ENCODE results near the gene IL15RA. TPM values are rescaled to one million over a fixed set of nuclear protein-coding genes. Genes with fewer than 3 reads are reported as not detected.
"Not testable (repeated sequence)": the region's sequence is repeated elsewhere in the genome, so short reads cannot be mapped to it uniquely, and the experiment has no call there.

Gene IL15RA
- total RNA-seq, 1 experiment from 2014 or later, result 0.79 TPM

GRCh38 chr10:5946419-5946775, 30.9 kb downstream of the IL15RA start:
- in situ Hi-C loops (cut with HindIII; ENCODE audit: low pct_unique_long_range_greater_than_20kb, low sequenced_read_pairs); DNase-seq (ENCODE audit: low read depth, low spot score): not testable (repeated sequence)

GRCh38 chr10:5945561-5946418, 31.6 kb downstream of the IL15RA start:
- in situ Hi-C loops (cut with HindIII; ENCODE audit: low pct_unique_long_range_greater_than_20kb, low sequenced_read_pairs), result no loop called here
- no peak for DNase-seq (ENCODE audit: low read depth, low spot score)

- in situ Hi-C loops (cut with HindIII; ENCODE audit: low pct_unique_long_range_greater_than_20kb, low sequenced_read_pairs), result no loop called here
- no peak for DNase-seq (ENCODE audit: low read depth, low spot score)
Measured at GRCh38 chr10:5945190-5945509, 32.2 kb downstream of the IL15RA start.

- in situ Hi-C loops (cut with HindIII; ENCODE audit: low pct_unique_long_range_greater_than_20kb, low sequenced_read_pairs), result no loop called here
- DNase-seq (ENCODE audit: low read depth, low spot score), result no peak
Measured at GRCh38 chr10:5944389-5945189, 32.8 kb downstream of the IL15RA start.

GRCh38 chr10:5943536-5943935, 33.8 kb downstream of the IL15RA start:
- in situ Hi-C loops (cut with HindIII; ENCODE audit: low pct_unique_long_range_greater_than_20kb, low sequenced_read_pairs), result no loop called here
- DNase-seq (ENCODE audit: low read depth, low spot score), result no peak

GRCh38 chr10:5942474-5942873, 34.9 kb downstream of the IL15RA start:
- in situ Hi-C loops (cut with HindIII; ENCODE audit: low pct_unique_long_range_greater_than_20kb, low sequenced_read_pairs), result no loop called here
- DNase-seq (ENCODE audit: low read depth, low spot score), result no peak

- DNase-seq (ENCODE audit: low read depth, low spot score), result no peak
- in situ Hi-C loops (cut with HindIII; ENCODE audit: low pct_unique_long_range_greater_than_20kb, low sequenced_read_pairs), result no loop called here
Measured at GRCh38 chr10:5942001-5942400, 35.3 kb downstream of the IL15RA start.

- in situ Hi-C loops (cut with HindIII; ENCODE audit: low pct_unique_long_range_greater_than_20kb, low sequenced_read_pairs), result no loop called here
- DNase-seq (ENCODE audit: low read depth, low spot score), result no peak
Measured at GRCh38 chr10:5941579-5941978, 35.8 kb downstream of the IL15RA start.

GRCh38 chr10:5940807-5941218, 36.5 kb downstream of the IL15RA start:
- no peak for DNase-seq (ENCODE audit: low read depth, low spot score)
- in situ Hi-C loops (cut with HindIII; ENCODE audit: low pct_unique_long_range_greater_than_20kb, low sequenced_read_pairs), result no loop called here

GRCh38 chr10:5938291-5938690, 39.1 kb downstream of the IL15RA start:
- no peak for DNase-seq (ENCODE audit: low read depth, low spot score)
- in situ Hi-C loops (cut with HindIII; ENCODE audit: low pct_unique_long_range_greater_than_20kb, low sequenced_read_pairs), result no loop called here

- no peak for DNase-seq (ENCODE audit: low read depth, low spot score)
- in situ Hi-C loops (cut with HindIII; ENCODE audit: low pct_unique_long_range_greater_than_20kb, low sequenced_read_pairs), result no loop called here
Measured at GRCh38 chr10:5937016-5937415, 40.3 kb downstream of the IL15RA start.

- in situ Hi-C loops (cut with HindIII; ENCODE audit: low pct_unique_long_range_greater_than_20kb, low sequenced_read_pairs), result no loop called here
- no peak for DNase-seq (ENCODE audit: low read depth, low spot score)
Measured at GRCh38 chr10:5935628-5936027, 41.7 kb downstream of the IL15RA start.

- in situ Hi-C loops (cut with HindIII; ENCODE audit: low pct_unique_long_range_greater_than_20kb, low sequenced_read_pairs), result no loop called here
- DNase-seq (ENCODE audit: low read depth, low spot score), result no peak
Measured at GRCh38 chr10:5933909-5934546, 43.3 kb downstream of the IL15RA start.

GRCh38 chr10:5932345-5932744, 45.0 kb downstream of the IL15RA start:
- in situ Hi-C loops (cut with HindIII; ENCODE audit: low pct_unique_long_range_greater_than_20kb, low sequenced_read_pairs), result no loop called here
- no peak for DNase-seq (ENCODE audit: low read depth, low spot score)

GRCh38 chr10:5930272-5930671, 47.1 kb downstream of the IL15RA start:
- in situ Hi-C loops (cut with HindIII; ENCODE audit: low pct_unique_long_range_greater_than_20kb, low sequenced_read_pairs), result no loop called here

GRCh38 chr10:5929442-5929841, 47.9 kb downstream of the IL15RA start:
- in situ Hi-C loops (cut with HindIII; ENCODE audit: low pct_unique_long_range_greater_than_20kb, low sequenced_read_pairs), result no loop called here
- DNase-seq (ENCODE audit: low read depth, low spot score), result peak; percentile 86

More at GRCh38 chr10:5930272-5930671, 47.1 kb downstream of the IL15RA start:
- no peak for DNase-seq (ENCODE audit: low read depth, low spot score)

GRCh38 chr10:5927306-5927705, 50.0 kb downstream of the IL15RA start:
- DNase-seq (ENCODE audit: low read depth, low spot score), result no peak
- in situ Hi-C loops (cut with HindIII; ENCODE audit: low pct_unique_long_range_greater_than_20kb, low sequenced_read_pairs), result no loop called here

- in situ Hi-C loops (cut with HindIII; ENCODE audit: low pct_unique_long_range_greater_than_20kb, low sequenced_read_pairs), result no loop called here
- DNase-seq (ENCODE audit: low read depth, low spot score), result no peak
Measured at GRCh38 chr10:5924889-5925288, 52.5 kb downstream of the IL15RA start.
